WTC11 (cell line): ENCODE measurements around the gene LILRB2. TPM values are rescaled to one million over a fixed set of nuclear protein-coding genes. Genes with fewer than 3 reads are reported as not detected.

Experiments used
- ATAC-seq: fragments of 200-7000 bp; cut with Tn5 transposase; 2 replicates; pipeline ENCODE4 v1.10.0; 2021; ENCODE audit warnings: mild to moderate bottlenecking, moderate library complexity
- CTCF ChIA-PET: fragments of 300-600 bp; sonication (Branson Sonifier 250); formaldehyde crosslinking; loops from one replicate; lab custom pipeline; 2021; ENCODE audit warnings: antibody characterized with exemption; lab: Charles Lee
- POLR2A ChIA-PET: fragments of 350-600 bp; sonication (Branson Sonifier 250); formaldehyde crosslinking; loops from one replicate; lab custom pipeline; 2021; ENCODE audit warnings: antibody characterized with exemption; lab: Charles Lee
- DNase-seq: peaks from one replicate; pipeline ENCODE4 v3.0.0; 2021; ENCODE audit warnings: low spot score
- H3K27ac Mint-ChIP-seq: 2 replicates; pipeline ENCODE4 v1.8.0; 2021; ENCODE audit warnings: mixed read lengths
- H3K27me3 Mint-ChIP-seq: 2 replicates; pipeline ENCODE4 v1.8.0; 2021; ENCODE audit warnings: low read depth, mild to moderate bottlenecking, moderate library complexity, mixed read lengths
- H3K36me3 Mint-ChIP-seq: 2 replicates; pipeline ENCODE4 v1.8.0; 2021; ENCODE audit warnings: mixed read lengths
- H3K4me1 Mint-ChIP-seq: 2 replicates; pipeline ENCODE4 v1.8.0; 2022; ENCODE audit warnings: mixed read lengths
- H3K4me3 Mint-ChIP-seq: 2 replicates; pipeline ENCODE4 v1.8.0; 2021; ENCODE audit warnings: mild to moderate bottlenecking, moderate library complexity, mixed read lengths
- H3K9me3 Mint-ChIP-seq: 2 replicates; pipeline ENCODE4 v1.8.0; 2021; ENCODE audit warnings: mixed read lengths
- ARID4B ChIP-seq: sonication (generic); formaldehyde crosslinking; IDR thresholded peaks from 2 replicates; pipeline ENCODE4 v1.8.0; 2023; ENCODE audit warnings: missing genetic modification reagents, mild to moderate bottlenecking, borderline replicate concordance
- CBFB ChIP-seq: sonication (generic); formaldehyde crosslinking; IDR thresholded peaks from 2 replicates; pipeline ENCODE4 v1.8.1; 2022; ENCODE audit warnings: mild to moderate bottlenecking, low read depth, missing genetic modification reagents
- ERG ChIP-seq: fragments of 250-450 bp; sonication (Bioruptor Pico); IDR thresholded peaks from 2 replicates; pipeline ENCODE4 v1.8.0; 2021; ENCODE audit warnings: mild to moderate bottlenecking
- FOXK1 ChIP-seq: sonication (generic); formaldehyde crosslinking; IDR thresholded peaks from 2 replicates; pipeline ENCODE4 v1.8.0; 2022; ENCODE audit warnings: mild to moderate bottlenecking, moderate library complexity, missing genetic modification reagents
- FOXP1 ChIP-seq: sonication (generic); formaldehyde crosslinking; IDR thresholded peaks from 2 replicates; pipeline ENCODE4 v1.8.0; 2022; ENCODE audit warnings: missing genetic modification reagents, mild to moderate bottlenecking, moderate library complexity, borderline replicate concordance
- HMGA2 ChIP-seq: fragments of 250-450 bp; sonication (Bioruptor Pico); IDR thresholded peaks from 2 replicates; pipeline ENCODE4 v1.4.0; 2021; ENCODE audit warnings: mild to moderate bottlenecking, moderate library complexity
- IRF2 ChIP-seq: sonication (generic); formaldehyde crosslinking; IDR thresholded peaks from 2 replicates; pipeline ENCODE4 v1.8.0; 2022; ENCODE audit warnings: low read depth, missing genetic modification reagents, borderline replicate concordance
- NFE2L1 ChIP-seq: sonication (generic); formaldehyde crosslinking; IDR thresholded peaks from 2 replicates; pipeline ENCODE4 v1.8.1; 2023; ENCODE audit warnings: missing genetic modification reagents
- NR1H2 ChIP-seq: sonication (generic); formaldehyde crosslinking; IDR thresholded peaks from 2 replicates; pipeline ENCODE4 v1.9.0; 2021; ENCODE audit warnings: mild to moderate bottlenecking, moderate library complexity, missing genetic modification reagents
- OVOL2 ChIP-seq: fragments of 250-450 bp; sonication (Bioruptor Pico); IDR thresholded peaks from 2 replicates; pipeline ENCODE4 v1.9.0; 2021; ENCODE audit warnings: mild to moderate bottlenecking, borderline replicate concordance
- ZNF317 ChIP-seq: sonication (generic); formaldehyde crosslinking; IDR thresholded peaks from 2 replicates; pipeline ENCODE4 v1.8.1; 2023; ENCODE audit warnings: low read depth, mild to moderate bottlenecking, moderate library complexity, missing genetic modification reagents, borderline replicate concordance
- ZNF512 ChIP-seq: sonication (generic); formaldehyde crosslinking; IDR thresholded peaks from 2 replicates; pipeline ENCODE4 v1.8.1; 2022; ENCODE audit warnings: missing genetic modification reagents, borderline replicate concordance
- ZSCAN18 ChIP-seq: fragments of 250-450 bp; sonication (Bioruptor Pico); IDR thresholded peaks from 2 replicates; pipeline ENCODE4 v2.1.2; 2022; ENCODE audit warnings: mild to moderate bottlenecking, moderate library complexity
- total RNA-seq: library from RNA; stranded (reverse); gene quantifications from 3 replicates; pipeline ENCODE4 v1.2.3, GENCODE V29; 2021
- TF ChIP-seq, protein P1 (sequence below): sonication (generic); formaldehyde crosslinking; IDR thresholded peaks from 2 replicates; pipeline ENCODE4 v1.8.1; 2023; ENCODE audit warnings: mild to moderate bottlenecking, missing genetic modification reagents, moderate library complexity
- TF ChIP-seq, protein P2 (sequence below): sonication (generic); formaldehyde crosslinking; IDR thresholded peaks from 2 replicates; pipeline ENCODE4 v1.8.0; 2022; ENCODE audit warnings: mild to moderate bottlenecking, missing genetic modification reagents
- TF ChIP-seq, protein P3 (sequence below): sonication (generic); formaldehyde crosslinking; IDR thresholded peaks from 2 replicates; pipeline ENCODE4 v1.8.1; 2023; ENCODE audit warnings: mild to moderate bottlenecking, missing genetic modification reagents

LILRB2 gene
- total RNA-seq, 1 experiment from 2014 or later = not detected

- Mint-ChIP-seq H3K9me3 (no peaks in the 10 kb centered on the region), H3K27me3 (peaks cover 48% of the 10 kb centered on the region), H3K27ac (no peak overlapping the region), H3K4me1 (no peaks in the 10 kb centered on the region), H3K4me3 (no peak overlapping the region), H3K36me3 (no peaks in the 10 kb centered on the region)
- TF ChIP-seq, protein P1, sequence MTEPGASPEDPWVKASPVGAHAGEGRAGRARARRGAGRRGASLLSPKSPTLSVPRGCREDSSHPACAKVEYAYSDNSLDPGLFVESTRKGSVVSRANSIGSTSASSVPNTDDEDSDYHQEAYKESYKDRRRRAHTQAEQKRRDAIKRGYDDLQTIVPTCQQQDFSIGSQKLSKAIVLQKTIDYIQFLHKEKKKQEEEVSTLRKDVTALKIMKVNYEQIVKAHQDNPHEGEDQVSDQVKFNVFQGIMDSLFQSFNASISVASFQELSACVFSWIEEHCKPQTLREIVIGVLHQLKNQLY = no peak
- TF ChIP-seq ARID4B (CRISPR knock-in tag) (no peak), ERG (CRISPR knock-in tag) (no peak), NR1H2 (CRISPR knock-in tag) (no peak), FOXP1 (CRISPR knock-in tag) (no peak), ZNF512 (CRISPR knock-in tag) (no peak), HMGA2 (no peak), CBFB (CRISPR knock-in tag) (no peak), ZSCAN18 (CRISPR knock-in tag) (no peak)
- TF ChIP-seq, protein P2, sequence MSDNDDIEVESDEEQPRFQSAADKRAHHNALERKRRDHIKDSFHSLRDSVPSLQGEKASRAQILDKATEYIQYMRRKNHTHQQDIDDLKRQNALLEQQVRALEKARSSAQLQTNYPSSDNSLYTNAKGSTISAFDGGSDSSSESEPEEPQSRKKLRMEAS (CRISPR knock-in tag) = no peak
- DNase-seq (no peak), ATAC-seq (no peak)
- POLR2A ChIA-PET = no interaction called here
- CTCF ChIA-PET = no interaction called here
These were observed 18.6 kb upstream of the LILRB2 start for GRCh38 chr19:54299515-54299914.

- no peaks in the 10 kb centered on the region for H3K9me3 Mint-ChIP-seq
- POLR2A ChIA-PET = no interaction called here
These were observed 18.2 kb upstream of the LILRB2 start for GRCh38 chr19:54299126-54299498.

More at GRCh38 chr19:54299126-54299498, 18.2 kb upstream of the LILRB2 start:
- Mint-ChIP-seq H3K4me3 (no peak overlapping the region), H3K36me3 (no peaks in the 10 kb centered on the region), H3K27me3 (peaks cover 48% of the 10 kb centered on the region), H3K27ac (no peak overlapping the region), H3K4me1 (no peaks in the 10 kb centered on the region)
- CTCF ChIA-PET = no interaction called here
- ATAC-seq (no peak), DNase-seq (no peak)
- TF ChIP-seq ZNF317 (CRISPR knock-in tag) = no peak
- TF ChIP-seq, protein P3, sequence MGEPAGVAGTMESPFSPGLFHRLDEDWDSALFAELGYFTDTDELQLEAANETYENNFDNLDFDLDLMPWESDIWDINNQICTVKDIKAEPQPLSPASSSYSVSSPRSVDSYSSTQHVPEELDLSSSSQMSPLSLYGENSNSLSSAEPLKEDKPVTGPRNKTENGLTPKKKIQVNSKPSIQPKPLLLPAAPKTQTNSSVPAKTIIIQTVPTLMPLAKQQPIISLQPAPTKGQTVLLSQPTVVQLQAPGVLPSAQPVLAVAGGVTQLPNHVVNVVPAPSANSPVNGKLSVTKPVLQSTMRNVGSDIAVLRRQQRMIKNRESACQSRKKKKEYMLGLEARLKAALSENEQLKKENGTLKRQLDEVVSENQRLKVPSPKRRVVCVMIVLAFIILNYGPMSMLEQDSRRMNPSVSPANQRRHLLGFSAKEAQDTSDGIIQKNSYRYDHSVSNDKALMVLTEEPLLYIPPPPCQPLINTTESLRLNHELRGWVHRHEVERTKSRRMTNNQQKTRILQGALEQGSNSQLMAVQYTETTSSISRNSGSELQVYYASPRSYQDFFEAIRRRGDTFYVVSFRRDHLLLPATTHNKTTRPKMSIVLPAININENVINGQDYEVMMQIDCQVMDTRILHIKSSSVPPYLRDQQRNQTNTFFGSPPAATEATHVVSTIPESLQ (CRISPR knock-in tag) = no peak
- no peak for TF ChIP-seq IRF2 (CRISPR knock-in tag)
- no peak for TF ChIP-seq FOXK1 (CRISPR knock-in tag)
- no peak for TF ChIP-seq NFE2L1 (CRISPR knock-in tag)
- TF ChIP-seq OVOL2 (CRISPR knock-in tag) = no peak
